ENCODE results near the gene CREB3L1.

CREB3L1 gene

GRCh38 chr11:46273511-46274205, 3.8 kb upstream of the CREB3L1 start:
- no peak for DNase-seq (ENCODE audit: low read depth, low spot score)

DNA sequence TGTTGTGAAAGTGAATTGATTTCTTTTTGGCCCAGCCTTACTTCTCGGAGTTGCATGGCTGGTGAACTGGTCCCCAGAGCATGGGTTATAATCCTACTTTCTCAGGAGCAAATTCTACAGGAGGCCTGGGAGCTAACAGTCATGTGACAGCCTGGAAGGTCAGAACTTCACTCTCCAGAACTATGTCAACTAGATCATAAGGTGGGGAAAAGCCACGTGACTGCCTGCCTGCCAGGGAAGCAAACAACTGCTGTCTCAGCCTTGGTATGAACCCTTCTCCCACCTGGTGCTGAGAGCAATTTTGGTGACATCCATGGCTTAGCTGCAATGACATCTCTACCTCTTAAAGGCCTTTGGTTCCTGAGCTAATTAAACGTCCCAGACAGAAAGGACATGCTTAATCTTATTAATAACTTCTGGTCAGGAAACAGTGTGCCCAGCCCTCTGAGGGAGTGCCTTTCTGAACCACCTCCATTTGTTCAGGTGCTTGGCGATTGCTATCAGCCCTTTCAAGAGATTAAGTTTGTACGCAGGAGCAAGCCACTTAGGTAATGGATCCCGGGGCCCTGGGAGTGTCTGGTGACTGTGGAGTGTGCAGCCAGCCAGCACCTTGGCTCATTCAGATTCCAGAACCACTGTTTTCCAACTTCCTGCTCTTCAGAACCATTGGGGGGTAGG, 1.4 kb upstream of the CREB3L1 start:
- DNase-seq (ENCODE audit: low read depth, low spot score): no peak

- no peak for DNase-seq (ENCODE audit: low read depth, low spot score)
These were observed 195 bp upstream of the CREB3L1 start for GRCh38 chr11:46277313-46277621.

DNA sequence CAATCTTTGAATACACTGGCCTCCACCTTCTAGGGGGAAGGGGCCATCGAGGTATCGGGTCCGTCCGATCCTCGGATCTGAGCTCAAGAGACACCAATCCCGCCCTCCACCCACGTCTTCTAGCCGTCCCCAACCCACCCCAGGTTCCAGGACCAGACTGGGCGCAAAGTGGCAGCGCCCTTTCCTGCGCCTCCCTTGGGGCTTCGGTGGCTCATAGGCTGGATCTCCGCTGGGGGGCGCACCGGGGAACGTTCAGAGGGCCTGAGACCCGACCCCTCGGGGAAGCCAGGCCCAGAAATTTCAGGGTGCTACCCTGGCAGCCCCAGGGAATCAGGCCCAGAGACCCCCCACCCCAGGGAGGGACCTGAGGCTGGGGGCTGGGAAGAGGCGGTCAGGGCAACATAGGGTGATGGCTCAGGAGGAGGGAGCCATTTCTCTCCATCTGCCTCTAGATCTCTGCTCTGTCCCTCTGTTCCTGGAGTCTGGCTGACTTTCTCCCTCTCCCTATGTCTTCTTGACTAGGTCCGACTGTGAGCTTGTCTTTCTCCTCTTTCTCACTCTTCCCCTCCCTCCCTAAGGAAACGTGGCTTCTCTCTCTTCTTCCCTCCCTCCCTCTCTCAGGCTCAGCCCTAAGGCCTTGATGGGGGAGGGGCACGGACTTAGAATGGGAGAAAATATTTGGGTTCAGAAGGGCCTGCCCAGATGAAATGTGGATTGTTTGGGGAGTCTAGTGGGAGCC, 1.1 kb downstream of the CREB3L1 start:
- DNase-seq (ENCODE audit: low read depth, low spot score): no peak

DNA sequence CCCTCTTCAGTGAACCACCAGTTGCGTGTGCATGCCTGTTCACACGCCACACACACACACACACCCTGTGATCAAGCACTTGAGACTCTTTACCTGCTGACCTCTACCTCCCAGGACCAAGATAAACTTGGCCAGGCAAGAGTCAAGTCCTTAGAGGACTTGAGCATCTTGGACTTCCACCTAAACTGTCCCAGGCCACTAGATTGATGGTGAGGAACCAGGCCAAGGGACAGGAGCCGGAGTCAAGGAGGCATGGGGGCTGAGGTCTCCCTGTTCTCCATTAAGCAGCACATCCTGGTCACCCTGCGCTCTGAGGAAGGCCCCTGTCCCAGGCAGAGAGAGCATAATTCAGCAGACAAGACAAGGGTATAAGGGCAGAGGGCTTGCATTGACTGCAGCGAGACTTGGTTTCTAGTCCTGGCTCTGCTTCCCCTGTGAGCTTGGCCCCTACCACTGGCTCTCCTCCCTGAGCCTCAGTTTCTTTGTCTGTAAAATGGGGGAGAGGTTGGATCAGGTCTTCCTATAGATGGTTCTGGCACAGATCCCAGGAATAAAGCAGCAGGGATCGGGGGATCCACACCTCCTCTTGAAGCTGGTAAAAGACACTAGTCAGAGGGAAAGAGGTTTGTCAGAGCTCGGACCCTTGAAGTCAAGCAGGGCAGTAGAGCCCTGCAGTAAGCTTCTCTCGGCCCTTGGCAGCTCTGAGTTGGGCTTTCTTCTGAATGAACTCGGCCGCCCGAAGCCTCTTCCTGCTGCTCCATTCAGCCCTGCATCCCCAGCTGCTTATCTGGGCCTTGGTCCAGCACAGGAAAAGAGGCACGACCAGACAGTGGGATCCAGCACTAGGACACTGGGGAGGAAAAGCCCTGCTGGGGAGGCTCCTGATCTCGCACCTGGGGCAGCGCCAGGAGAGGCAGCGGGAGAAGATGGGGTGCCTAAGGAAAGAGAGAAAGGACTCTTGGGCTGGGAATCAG, 2.0 kb downstream of the CREB3L1 start:
- DNase-seq (ENCODE audit: low read depth, low spot score): peak; percentile 67

GRCh38 chr11:46280706-46281105, 3.2 kb downstream of the CREB3L1 start:
- DNase-seq (ENCODE audit: low read depth, low spot score): no peak

DNA sequence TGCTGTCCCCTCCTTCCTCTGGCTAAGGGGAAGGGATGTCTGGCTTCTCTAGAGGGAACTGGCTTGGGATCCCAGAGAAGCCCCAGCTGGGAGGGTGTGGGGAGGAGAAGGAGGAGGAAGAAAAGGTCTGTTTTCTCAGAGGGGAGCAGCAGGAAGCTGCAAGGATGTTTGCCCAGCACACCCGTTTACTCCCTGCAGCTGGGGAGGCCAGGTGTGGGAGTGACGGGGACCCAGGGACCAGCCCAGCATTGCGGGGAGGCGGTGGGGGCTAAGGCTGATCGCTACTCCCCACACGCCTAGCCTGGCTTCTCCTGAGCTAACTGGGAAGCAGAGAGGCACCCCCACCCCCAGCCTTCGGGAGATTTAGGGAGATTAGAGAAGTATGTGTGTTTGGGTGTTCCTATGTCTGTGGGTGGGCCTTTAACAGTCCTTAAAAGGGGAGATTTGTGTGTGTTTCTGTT, 3.9 kb downstream of the CREB3L1 start:
- no peak for DNase-seq (ENCODE audit: low read depth, low spot score)

- no peak for DNase-seq (ENCODE audit: low read depth, low spot score)
These were observed 7.7 kb downstream of the CREB3L1 start for GRCh38 chr11:46285173-46285572.

DNA sequence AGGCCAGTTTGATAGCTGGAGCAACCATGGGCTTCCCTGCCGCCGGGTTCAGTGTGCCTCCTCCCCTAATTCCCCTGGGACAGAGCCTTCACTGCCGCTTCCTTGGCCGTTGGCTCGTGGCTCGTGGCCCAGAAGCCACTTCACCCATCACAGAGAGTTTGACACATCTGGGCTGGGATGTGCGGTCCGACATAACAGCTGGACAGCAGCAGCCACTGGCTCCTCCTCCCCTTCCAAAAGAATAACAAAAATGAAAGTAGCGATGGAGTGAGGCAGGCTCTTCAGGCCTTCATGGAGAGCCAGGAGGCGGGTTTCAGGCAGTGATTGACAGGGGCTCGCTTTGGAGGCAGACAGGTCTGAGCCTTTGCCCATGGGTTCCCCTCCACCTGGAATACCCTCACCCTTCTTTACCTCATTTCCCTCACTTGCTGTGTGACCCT, 8.2 kb downstream of the CREB3L1 start:
- no peak for DNase-seq (ENCODE audit: low read depth, low spot score)

DNA sequence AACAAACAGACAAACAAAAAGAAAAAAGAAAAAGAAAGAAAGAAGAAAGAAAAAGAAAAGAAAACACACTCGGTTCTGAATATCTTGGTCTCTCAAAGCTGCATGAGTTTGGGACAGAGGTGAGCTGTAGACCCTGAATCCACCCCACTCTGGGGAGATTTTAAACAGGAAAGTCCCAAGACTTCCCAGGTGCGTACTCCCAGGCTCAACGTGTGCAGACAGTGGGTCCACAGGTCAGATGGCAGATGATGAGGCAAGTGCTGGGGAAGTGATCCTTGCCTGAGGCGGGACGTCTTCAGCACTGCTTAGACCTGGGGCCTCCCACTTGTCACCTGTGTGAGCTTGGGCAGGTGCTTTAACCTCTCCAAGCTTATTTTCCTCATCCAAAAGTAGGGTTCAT, 9.3 kb downstream of the CREB3L1 start:
- no peak for DNase-seq (ENCODE audit: low read depth, low spot score)

- no peak for DNase-seq (ENCODE audit: low read depth, low spot score)
These were observed 11.0 kb downstream of the CREB3L1 start for GRCh38 chr11:46288451-46288850.

GRCh38 chr11:46290011-46290410, 12.5 kb downstream of the CREB3L1 start:
- DNase-seq (ENCODE audit: low read depth, low spot score): no peak

DNA sequence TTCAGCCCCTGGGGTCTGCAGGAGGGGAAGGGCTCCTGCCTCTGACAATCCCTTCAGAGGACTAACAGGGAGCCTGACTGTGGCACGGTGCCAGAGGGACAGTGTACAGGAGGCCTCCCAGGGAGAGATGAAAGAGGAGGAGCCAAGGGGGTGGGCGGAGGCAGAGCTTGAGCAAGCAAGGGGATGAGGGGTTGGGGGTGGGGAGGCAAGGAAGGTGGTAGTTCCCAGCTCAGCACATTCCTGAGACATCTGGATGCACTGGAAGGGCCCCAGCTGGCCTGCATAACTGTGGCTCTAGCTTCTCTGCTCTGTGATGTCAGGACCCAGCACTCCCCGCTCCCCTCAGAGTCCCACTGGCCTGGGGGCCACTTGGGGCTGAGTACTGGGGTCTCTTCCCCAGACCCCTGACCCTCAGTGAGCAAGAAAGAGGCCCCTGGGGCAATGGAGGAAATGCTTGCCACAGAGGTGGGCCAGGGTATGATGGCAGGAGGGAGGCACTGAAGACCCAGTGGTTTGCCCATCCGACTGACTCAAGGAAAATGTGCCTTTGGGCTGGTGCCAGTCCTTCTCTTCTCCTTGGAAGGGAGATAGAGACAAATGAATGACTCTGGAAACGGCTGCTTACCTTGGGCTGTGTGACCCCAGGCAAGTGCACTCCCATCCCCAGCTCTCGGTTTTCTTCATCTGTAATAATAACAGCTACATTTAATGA, 13.3 kb downstream of the CREB3L1 start:
- peak; percentile 93 for DNase-seq (ENCODE audit: low read depth, low spot score)

DNA sequence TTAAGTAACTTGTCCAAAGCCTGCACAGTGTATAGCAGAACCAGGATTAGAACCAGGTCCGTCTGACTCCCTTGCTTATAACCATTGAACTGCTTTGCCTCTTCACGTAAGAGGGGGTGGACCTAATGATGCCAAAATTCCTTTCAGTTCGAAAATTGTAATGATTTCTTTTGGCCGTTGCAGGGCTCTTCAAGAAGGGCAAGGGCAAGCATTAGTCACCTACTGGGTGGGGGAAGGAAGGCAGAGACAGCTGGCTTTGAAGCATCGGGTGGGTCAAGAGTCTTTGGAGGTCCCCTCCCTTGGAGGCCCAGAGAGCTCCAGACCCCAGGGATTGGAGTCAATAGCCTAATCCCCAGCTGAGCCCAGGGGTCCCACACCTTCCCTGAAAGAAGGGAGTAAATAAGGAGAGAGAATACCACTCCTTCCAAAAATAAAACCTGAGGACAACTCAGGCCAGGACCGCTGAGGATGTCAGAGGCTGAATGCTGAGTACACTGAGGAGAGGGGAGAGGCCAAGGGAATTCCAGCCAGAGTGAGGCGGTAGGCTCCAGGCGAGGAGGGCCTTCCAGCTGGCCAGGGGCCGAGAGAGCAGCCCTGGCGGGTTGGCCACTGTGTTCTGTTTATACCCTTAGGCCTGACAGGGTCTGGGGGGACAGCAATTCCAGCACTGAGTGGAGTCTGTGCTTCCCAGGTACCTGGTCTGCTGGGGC, 14.1 kb downstream of the CREB3L1 start:
- DNase-seq (ENCODE audit: low read depth, low spot score): no peak

GRCh38 chr11:46293066-46293465, 15.6 kb downstream of the CREB3L1 start:
- DNase-seq (ENCODE audit: low read depth, low spot score): no peak

GRCh38 chr11:46293641-46294103, 16.2 kb downstream of the CREB3L1 start:
- DNase-seq (ENCODE audit: low read depth, low spot score): no peak

- no peak for DNase-seq (ENCODE audit: low read depth, low spot score)
These were observed 17.2 kb downstream of the CREB3L1 start for GRCh38 chr11:46294365-46295309.

- DNase-seq (ENCODE audit: low read depth, low spot score): no peak
These were observed 18.0 kb downstream of the CREB3L1 start for GRCh38 chr11:46295312-46296058.
